Right renal cortex interstitium (tissue), 3 donors: ENCODE measurements around the gene SPAG4. TPM values are rescaled to one million over a fixed set of nuclear protein-coding genes. Genes with fewer than 3 reads are reported as not detected.

Experiments used
- DNase-seq, 3 donors: peaks; one replicate each; pipeline ENCODE4 v3.0.0-alpha.2; 2013; ENCODE audit warnings: low read depth in 3 of 3, low spot score in 2 of 3
- polyA plus RNA-seq, 3 donors: library from polyadenylated mRNA; unstranded; fragments of 120-200 nt; gene quantifications; one replicate each; pipeline ENCODE4 v1.2.1, GENCODE V29; 2013; ENCODE audit not compliant: insufficient read length in 3 of 3

The SPAG4 gene, protein sequence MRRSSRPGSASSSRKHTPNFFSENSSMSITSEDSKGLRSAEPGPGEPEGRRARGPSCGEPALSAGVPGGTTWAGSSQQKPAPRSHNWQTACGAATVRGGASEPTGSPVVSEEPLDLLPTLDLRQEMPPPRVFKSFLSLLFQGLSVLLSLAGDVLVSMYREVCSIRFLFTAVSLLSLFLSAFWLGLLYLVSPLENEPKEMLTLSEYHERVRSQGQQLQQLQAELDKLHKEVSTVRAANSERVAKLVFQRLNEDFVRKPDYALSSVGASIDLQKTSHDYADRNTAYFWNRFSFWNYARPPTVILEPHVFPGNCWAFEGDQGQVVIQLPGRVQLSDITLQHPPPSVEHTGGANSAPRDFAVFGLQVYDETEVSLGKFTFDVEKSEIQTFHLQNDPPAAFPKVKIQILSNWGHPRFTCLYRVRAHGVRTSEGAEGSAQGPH
- polyA plus RNA-seq = 1 to 10 TPM; 2.2 to 3.3 (median 2.3) TPM

DNA sequence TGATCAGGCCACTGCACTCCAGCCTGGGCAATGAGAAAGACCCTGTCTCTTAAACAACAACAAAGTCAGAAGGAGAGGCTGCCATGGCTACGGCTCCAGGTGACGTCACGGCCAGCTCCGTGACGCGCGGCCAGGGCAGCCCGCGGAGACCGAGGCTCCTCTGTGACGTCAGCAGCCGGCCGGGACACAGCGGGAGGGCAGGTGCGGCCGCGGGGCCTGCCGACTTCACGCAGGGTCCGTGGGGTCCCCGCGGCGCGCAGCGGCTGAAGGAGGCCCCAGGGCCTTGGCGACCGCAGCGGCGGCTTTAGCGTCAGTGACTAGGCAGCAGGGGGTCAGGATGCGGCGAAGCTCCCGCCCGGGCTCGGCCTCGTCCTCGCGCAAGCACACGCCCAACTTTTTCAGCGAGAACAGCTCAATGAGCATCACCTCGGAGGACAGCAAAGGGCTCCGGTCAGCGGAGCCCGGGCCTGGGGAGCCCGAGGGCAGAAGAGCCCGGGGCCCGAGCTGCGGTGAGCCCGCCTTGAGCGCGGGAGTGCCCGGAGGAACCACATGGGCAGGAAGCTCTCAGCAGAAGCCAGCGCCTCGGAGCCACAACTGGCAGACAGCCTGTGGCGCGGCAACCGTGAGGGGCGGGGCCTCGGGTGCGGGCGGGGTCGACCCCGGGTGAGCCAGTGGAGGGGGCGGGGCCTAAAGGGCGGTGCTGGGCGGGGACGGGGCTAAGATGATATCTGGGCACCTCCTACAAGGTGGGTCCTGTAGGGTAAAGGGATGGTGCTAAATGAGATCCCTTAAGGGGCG is at the start of gene SPAG4:
Gene SPAG4, plus strand, starts transcription at position 163 of the 798 bp plus-strand sequence. Its CDS starts 175 bp downstream, at position 338.
- peak in 2 of 3 donors; percentile 90 to 92 for DNase-seq

- DNase-seq = peak in 1 of 3 donors; percentile 3
These were observed 47.0 kb upstream of the SPAG4 start for GRCh38 chr20:35568645-35569044.

- DNase-seq = no peak
These were observed 44.1 kb upstream of the SPAG4 start for GRCh38 chr20:35571555-35571954.

- DNase-seq = no peak
These were observed 42.8 kb upstream of the SPAG4 start for GRCh38 chr20:35572838-35573237.

- DNase-seq = no peak
These were observed 39.7 kb upstream of the SPAG4 start for GRCh38 chr20:35575958-35576357.

GRCh38 chr20:35576816-35577215 is 38.8 kb upstream of the SPAG4 start:
- DNase-seq = no peak

GRCh38 chr20:35578469-35578868 is 37.2 kb upstream of the SPAG4 start:
- no peak for DNase-seq

DNA sequence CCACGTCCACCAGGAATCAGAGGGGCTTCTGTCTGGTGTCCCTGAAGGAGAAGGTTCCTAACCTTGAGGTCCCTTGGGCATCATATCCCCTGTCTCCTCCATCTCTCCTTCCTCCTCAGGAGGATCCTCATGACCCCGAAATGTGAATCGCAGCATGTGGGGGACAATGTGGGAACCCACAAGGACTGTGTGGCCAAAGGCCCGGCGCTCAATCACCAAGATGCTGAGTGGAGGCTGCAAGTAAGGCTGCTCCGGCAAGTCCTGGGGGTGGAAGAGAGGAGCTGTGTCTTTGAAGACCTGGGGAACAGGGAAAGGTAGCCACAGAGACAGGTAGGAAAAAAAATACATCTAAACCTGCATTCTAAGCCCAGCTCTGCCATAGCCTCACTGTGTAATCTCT is 36.4 kb upstream of the SPAG4 start:
- no peak for DNase-seq

GRCh38 chr20:35582131-35582530 is 33.5 kb upstream of the SPAG4 start:
- DNase-seq = no peak

- DNase-seq = no peak
These were observed 32.8 kb upstream of the SPAG4 start for GRCh38 chr20:35582741-35583404.

DNA sequence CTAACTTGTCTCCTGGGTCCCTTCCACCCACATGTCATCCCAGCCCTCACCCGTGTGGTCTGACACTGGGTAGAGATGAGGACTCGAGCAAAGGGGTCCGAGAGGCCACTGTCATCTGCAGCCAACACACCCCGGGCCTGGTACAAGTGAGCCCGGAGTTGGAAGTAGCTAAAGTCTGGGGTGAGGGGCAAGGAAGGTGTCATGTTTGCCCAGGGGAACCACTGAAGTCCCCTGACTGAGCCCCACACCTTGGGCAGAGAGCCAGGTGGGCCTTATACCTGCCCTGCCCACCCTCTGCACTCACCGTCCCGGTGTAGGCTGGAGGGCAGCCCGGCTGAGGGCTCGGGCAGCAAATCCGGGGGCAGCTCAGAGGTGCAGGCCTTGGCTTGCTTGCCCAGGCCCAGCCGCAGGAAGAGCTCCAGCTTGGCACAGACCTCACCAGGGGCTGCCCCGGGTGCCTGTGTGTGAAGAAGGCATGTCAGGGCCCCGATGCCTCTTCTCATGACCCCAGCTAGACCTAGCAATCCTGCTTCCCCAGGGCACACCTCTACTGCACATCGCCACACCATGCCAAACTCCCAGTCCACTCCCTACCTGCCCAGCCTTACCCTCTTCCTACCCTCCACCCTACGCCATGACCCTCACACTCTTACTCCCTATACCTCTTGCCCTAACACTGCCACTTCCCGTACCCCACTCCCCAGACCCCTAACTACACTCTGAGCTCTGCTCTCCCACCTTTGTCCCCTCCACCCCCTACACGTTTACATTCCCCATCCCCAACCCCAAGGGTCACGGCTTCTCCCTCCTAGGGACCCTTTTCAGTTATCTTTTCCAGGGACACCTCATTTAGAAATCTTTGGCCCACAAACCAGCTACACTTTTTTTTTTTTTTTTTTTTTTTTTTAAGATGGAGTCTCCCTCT is 31.7 kb upstream of the SPAG4 start:
- no peak for DNase-seq

DNA sequence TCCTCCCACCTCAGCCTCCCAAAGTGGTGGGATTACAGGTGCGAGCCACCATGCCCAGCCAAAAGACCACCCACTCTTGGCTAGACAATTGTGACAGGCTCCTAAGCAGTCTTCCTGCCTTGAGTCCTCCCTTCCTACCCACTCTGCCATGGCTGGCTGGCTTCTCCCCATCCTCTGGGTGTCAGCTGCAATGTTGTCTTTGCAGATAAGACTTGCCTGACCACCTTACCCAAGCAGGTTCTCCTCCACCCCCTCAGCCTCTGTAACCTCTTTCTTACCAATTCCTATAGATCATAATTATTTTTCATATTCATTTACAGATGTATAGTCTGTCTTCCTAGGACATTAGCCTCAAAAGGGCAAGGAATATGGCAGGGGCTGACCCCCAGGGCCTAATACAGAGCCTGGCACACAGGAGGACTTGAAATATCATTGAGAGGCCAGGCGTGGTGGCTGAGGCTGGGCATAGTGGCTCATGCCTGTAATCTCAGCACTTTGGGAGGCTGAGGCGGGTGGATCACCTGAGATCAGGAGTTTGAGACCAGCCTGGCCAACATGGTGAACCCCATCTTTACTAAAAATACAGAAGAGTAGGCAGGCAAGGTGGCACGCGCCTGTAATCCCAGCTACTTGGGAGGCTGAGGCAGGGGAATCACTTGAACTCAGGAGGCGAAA is 28.7 kb upstream of the SPAG4 start:
- no peak for DNase-seq

DNA sequence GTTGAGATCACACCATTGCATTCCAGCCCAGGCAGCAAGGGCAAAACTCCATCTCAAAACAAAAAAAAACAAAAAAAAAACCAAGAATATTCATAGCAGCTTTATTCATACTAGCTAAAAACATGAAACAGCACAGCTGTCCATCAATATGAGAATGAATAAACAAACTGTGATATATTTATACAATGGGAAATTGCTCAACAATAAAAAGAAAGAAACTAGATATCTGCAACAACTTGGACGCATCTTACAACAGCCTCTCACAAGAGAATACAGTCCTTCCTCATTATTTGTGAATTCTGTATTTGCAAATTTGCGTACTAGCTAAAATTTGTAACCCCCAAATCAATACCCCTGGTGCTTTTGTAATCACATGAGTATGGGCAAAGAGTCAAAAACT is 28.2 kb upstream of the SPAG4 start:
- no peak for DNase-seq

- DNase-seq = no peak
These were observed 27.2 kb upstream of the SPAG4 start for GRCh38 chr20:35588397-35588796.

DNA sequence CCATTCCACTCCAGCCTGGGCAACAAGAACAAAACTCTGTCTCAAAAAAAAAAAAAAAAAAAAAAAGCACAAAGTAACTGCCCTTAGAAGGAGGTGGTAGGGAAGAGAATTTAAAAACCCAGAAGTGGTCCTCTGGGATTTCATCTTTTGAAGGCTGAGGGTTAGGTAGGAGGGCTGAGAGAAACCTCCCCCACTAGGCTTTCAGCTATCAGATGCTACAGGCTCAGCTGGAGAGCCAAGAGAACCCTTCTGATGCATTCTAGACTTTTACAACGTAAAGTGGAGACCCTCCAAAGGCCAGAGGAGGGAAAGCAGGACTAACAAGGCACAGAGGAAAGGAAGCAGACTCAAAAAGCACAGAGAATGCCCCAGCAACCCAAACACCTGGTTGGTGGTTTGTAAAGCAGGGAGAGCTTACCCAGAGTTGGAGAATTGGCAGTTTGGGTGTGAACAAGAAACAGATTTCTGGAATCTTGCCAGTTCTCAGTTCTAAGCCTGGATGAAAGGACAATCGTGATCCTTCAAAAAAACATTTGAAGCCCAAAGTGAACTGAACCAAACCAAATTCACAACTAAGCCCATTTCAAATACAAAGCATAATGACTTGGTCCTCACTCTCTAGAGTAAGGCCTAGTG is 23.2 kb upstream of the SPAG4 start:
- DNase-seq = no peak

GRCh38 chr20:35595456-35595855 is 20.2 kb upstream of the SPAG4 start:
- DNase-seq = no peak

DNA sequence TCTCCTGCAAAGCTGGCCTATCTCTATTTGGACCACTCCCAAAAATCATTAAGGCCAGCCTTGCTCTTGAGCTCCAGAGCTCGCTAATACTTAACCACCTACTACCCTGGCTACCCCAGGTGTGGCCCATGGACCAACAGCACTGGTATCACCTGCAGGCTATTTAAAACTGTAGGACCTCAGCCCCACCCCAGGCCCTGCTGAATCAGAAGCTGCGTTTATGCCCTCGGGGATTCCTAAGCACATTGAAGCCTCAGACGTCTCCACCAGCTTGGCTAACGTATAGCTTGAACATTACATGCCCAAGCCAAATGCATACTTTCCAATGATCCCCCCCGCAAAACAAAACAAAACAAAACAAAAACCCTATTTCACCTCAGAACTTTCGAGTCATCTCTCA is 19.7 kb upstream of the SPAG4 start:
- no peak for DNase-seq

GRCh38 chr20:35597186-35597585 is 18.4 kb upstream of the SPAG4 start:
- no peak for DNase-seq

DNA sequence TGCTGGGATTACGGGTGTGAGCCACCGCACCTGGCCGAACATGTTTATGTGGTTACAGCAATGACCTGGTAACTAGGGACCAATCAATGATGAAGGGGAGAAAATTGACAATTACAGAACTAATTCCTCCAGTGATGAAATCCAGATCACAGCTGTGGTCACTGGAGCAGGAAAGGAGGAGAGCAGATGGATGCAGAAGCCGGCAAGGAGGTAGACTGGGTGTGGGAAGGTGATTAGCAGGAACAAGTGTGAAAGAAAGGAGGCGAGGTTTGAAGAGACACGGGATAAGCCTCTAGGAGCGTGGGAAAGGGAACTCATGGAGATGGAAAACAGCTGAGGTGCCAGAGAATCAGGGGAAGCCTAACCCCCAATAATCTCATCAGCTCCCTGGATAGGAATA is 17.2 kb upstream of the SPAG4 start:
- no peak for DNase-seq
